NCI-H2081 treated with DMSO at 0.1 percent for 48 hours (cell line): ENCODE data around the gene DNAJC5.
"Not testable (repeated sequence)": the region's sequence is repeated elsewhere in the genome, so short reads cannot be mapped to it uniquely, and the experiment has no call there.

Experiments used
- DNase-seq: peaks from one replicate; lab custom pipeline; 2025; lab: John Stamatoyannopoulos, UW

Gene DNAJC5

GRCh38 chr20:63968136-63968927 is 73.4 kb downstream of the DNAJC5 start:
- no peak for DNase-seq

GRCh38 chr20:63968928-63969760 is 74.2 kb downstream of the DNAJC5 start:
- no peak for DNase-seq

- DNase-seq, result no peak
Observed at GRCh38 chr20:63969838-63970713, 75.2 kb downstream of the DNAJC5 start, which contains the start of gene ZNF512B. Gene ZNF512B, minus strand, starts transcription at chr20:63969930. Its CDS starts 1,980 bp downstream, at chr20:63967950.

- DNase-seq, result no peak
Observed at GRCh38 chr20:63970714-63971431, 75.9 kb downstream of the DNAJC5 start.

- not testable (repeated sequence) for DNase-seq
Observed at GRCh38 chr20:63971960-63972311, 77.0 kb downstream of the DNAJC5 start.

GRCh38 chr20:63972312-63973159 is 77.6 kb downstream of the DNAJC5 start:
- DNase-seq, result no peak

- no peak for DNase-seq
Observed at GRCh38 chr20:63973160-63973479, 78.2 kb downstream of the DNAJC5 start.

- peak; percentile 12 for DNase-seq
Observed at GRCh38 chr20:63973636-63974401, 78.9 kb downstream of the DNAJC5 start.

- peak; percentile 97 for DNase-seq
Observed at GRCh38 chr20:63974402-63975200, 79.7 kb downstream of the DNAJC5 start.

GRCh38 chr20:63976511-63976910 is 81.6 kb downstream of the DNAJC5 start:
- DNase-seq, result not testable (repeated sequence)

GRCh38 chr20:63976980-63977738 is 82.2 kb downstream of the DNAJC5 start:
- DNase-seq, result no peak

- DNase-seq, result no peak
Observed at GRCh38 chr20:63977739-63978276, 82.9 kb downstream of the DNAJC5 start.

GRCh38 chr20:63978319-63979228 is 83.6 kb downstream of the DNAJC5 start:
- DNase-seq, result no peak

- no peak for DNase-seq
Observed at GRCh38 chr20:63979229-63979556, 84.3 kb downstream of the DNAJC5 start.

GRCh38 chr20:63979557-63980316 is 84.8 kb downstream of the DNAJC5 start, which contains the start of gene SAMD10:
Gene SAMD10, minus strand, starts transcription at chr20:63979642. Its CDS starts 175 bp downstream, at chr20:63979467.
- no peak for DNase-seq

GRCh38 chr20:63980317-63980805 is 85.4 kb downstream of the DNAJC5 start:
- no peak for DNase-seq
